Ammon's horn (tissue), 1 donor: ENCODE measurements around the gene SEC16B.

Source experiments
- DNase-seq: peaks from one replicate; pipeline ENCODE4 v3.0.0-alpha.2; 2016; ENCODE audit warnings: low spot score

SEC16B gene

DNA sequence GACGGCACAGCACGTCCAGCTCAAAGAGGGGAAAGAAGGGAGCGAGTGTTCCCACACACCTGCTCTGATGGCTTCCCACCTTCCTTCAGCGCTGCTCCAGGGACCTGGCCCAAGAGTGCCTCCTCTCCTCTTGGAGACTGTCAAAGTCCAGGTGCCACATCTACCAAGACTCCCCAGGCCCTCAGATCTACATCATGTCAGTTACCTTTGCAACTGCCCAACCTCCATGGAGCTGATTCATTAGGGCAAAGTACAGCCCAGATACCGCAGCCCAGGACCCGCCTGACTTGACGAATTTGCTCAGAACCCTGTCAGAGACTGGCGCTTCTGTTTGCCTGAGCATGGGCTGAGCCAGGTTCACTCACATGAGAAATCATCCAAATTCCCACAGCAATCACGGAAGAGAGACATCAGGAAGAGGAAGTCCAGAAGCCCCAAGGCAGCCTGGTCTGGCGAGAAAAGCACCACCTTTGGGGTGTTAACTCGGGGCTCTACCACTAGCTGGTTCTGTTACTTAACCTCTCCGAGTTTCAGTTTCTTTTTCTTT lies at the start of gene SEC16B:
Gene SEC16B, minus strand, starts transcription at position 234 of the 547 bp plus-strand sequence. CDS start 2,077 bp downstream, outside the sequence.
- DNase-seq: no peak

- no peak for DNase-seq
Measured at GRCh38 chr1:178019622-178020021, 49.8 kb upstream of the SEC16B start.

GRCh38 chr1:178019208-178019607 lies 49.4 kb upstream of the SEC16B start:
- no peak for DNase-seq

GRCh38 chr1:178017517-178017916 lies 47.7 kb upstream of the SEC16B start:
- DNase-seq: no peak

DNA sequence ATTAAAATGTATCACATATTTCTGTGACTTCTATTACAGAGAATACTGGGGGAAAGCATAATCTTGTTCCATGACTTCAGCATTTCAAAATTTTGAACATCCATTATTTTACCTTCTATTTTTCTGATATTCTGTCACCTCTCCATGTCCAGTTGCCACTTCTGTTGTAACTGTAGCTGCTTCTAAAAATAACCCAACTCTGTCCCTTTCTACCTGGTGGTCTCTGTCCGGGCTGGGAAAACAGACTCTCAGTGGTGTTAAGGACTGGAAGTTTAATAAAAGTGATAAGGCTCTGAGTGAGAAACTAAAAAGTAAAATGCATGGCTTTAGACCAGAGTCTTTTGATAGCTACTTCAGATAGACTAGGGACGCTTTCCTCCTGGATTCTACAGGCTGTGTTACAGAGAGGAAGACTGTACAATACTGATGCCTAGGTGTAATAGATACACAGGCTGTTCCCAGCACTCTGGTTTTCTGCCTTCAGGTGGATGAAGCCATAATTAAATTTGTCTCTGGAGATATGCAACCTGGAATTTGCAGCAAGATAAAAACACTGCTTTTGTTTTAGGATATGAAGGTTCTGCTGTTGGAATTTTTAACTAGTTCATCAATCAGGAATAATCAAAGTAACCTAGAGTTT lies 42.1 kb upstream of the SEC16B start:
- DNase-seq: no peak

- no peak for DNase-seq
Measured at GRCh38 chr1:178011465-178011828, 41.6 kb upstream of the SEC16B start.

GRCh38 chr1:178010674-178011464 lies 41.0 kb upstream of the SEC16B start:
- no peak for DNase-seq

GRCh38 chr1:178006043-178006442 lies 36.2 kb upstream of the SEC16B start:
- no peak for DNase-seq

- DNase-seq: peak; percentile 32
Measured at GRCh38 chr1:178005450-178005849, 35.6 kb upstream of the SEC16B start.

DNA sequence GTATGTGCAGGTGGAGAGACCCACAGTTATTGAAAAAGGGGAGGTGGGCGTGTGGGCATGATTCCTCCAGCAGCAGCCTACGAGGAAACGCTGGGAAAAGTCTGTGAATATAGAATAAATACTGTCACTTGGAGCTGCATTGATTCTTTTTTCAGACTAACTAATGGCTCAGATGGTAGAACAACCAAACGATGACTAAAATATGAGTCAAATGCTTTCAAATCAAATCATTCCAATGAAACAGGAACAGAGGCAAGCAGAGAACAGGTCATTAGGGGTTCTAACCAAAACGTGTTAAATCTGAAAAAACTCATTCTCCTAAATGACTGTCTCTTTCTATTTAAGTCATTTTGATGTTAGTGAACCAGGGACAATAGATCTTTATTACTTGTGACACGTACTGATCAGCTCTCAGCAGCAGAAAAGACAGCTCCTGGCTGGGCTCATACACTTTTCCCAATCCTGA lies 35.1 kb upstream of the SEC16B start:
- peak; percentile 41 for DNase-seq

- DNase-seq: no peak
Measured at GRCh38 chr1:177998696-177999631, 29.1 kb upstream of the SEC16B start.

- no peak for DNase-seq
Measured at GRCh38 chr1:177996957-177997356, 27.1 kb upstream of the SEC16B start.

GRCh38 chr1:177995369-177995768 lies 25.5 kb upstream of the SEC16B start:
- no peak for DNase-seq

- DNase-seq: peak; percentile 49
Measured at GRCh38 chr1:177986281-177986680, 16.4 kb upstream of the SEC16B start.

DNA sequence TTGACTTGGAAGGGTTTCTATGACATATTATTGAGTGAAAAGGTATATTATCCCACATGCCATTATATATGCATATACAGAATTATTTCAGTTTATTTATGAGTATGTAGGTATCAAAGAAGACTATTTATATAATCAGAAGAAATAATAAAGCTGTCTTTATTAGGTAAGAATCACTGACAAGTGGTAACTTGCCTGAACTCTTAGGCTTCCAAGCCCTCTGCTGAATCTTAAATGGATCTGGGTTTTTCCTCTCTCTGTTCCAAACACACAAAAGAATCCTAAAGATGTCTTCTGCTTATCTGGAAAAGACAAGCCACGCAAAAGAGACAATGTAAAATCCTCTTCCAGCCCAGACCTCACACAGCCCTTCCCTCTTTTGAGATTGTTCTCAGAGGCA lies 14.9 kb upstream of the SEC16B start:
- DNase-seq: no peak

- peak; percentile 76 for DNase-seq
Measured at GRCh38 chr1:177984136-177984525, 14.3 kb upstream of the SEC16B start.

- no peak for DNase-seq
Measured at GRCh38 chr1:177983482-177984135, 13.8 kb upstream of the SEC16B start.

- DNase-seq: no peak
Measured at GRCh38 chr1:177983077-177983476, 13.2 kb upstream of the SEC16B start.

- no peak for DNase-seq
Measured at GRCh38 chr1:177981200-177981599, 11.3 kb upstream of the SEC16B start.

- no peak for DNase-seq
Measured at GRCh38 chr1:177979272-177979671, 9.4 kb upstream of the SEC16B start.

GRCh38 chr1:177978530-177978929 lies 8.7 kb upstream of the SEC16B start:
- DNase-seq: no peak

DNA sequence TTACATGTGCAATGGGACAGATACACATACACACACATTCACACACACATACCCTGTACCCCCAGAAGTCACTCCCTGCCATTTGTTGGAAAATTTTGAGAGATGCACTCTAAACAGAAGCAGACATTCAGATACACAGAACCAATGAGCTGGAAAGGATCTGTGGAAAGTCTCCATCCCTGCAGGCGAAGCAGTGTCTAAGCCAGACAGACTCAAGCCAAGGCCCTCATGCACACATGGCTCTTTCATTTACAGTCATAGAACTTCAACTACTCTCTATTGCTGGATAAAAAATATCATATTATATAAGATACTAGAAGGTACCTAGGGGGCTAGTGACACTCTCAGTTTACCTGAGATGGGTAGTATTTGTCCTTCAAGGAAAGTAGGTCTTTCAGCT lies 7.3 kb upstream of the SEC16B start:
- DNase-seq: no peak
